ENCODE measurements around the gene ACTR1A.

Gene ACTR1A

GRCh38 chr10:102502337-102503151, at the start of gene ACTR1A:
Gene ACTR1A, minus strand, starts transcription at chr10:102502712. Its CDS starts 65 bp downstream, at chr10:102502647.
- no peak for TF ChIP-seq CTCF (IDR thresholded peaks at IDR 0.05; ENCODE audit: borderline replicate concordance, control extremely low read depth, extremely low read depth, insufficient read depth, missing control alignments)
- in situ Hi-C loops (cut with MboI; ENCODE audit: low sequenced_read_pairs, unreplicated experiment), result no loop called here

GRCh38 chr10:102550636-102551210, 48.2 kb upstream of the ACTR1A start:
- in situ Hi-C loops (cut with MboI; ENCODE audit: low sequenced_read_pairs, unreplicated experiment), result no loop called here
- no peak for DNase-seq (ENCODE audit: low spot score)
- no peak for TF ChIP-seq CTCF (IDR thresholded peaks at IDR 0.05; ENCODE audit: borderline replicate concordance, control extremely low read depth, extremely low read depth, insufficient read depth, missing control alignments)

More at GRCh38 chr10:102502337-102503151, at the start of gene ACTR1A:
- DNase-seq (ENCODE audit: low spot score), result peak; percentile 88

- in situ Hi-C loops (cut with MboI; ENCODE audit: low sequenced_read_pairs, unreplicated experiment), result no loop called here
- TF ChIP-seq CTCF (IDR thresholded peaks at IDR 0.05; ENCODE audit: borderline replicate concordance, control extremely low read depth, extremely low read depth, insufficient read depth, missing control alignments), result no peak
Observed at GRCh38 chr10:102549549-102549948, 47.0 kb upstream of the ACTR1A start.

GRCh38 chr10:102546606-102547320, 44.3 kb upstream of the ACTR1A start:
- in situ Hi-C loops (cut with MboI; ENCODE audit: low sequenced_read_pairs, unreplicated experiment), result no loop called here
- TF ChIP-seq CTCF (IDR thresholded peaks at IDR 0.05; ENCODE audit: borderline replicate concordance, control extremely low read depth, extremely low read depth, insufficient read depth, missing control alignments), result no peak
- DNase-seq (ENCODE audit: low spot score), result no peak

More at GRCh38 chr10:102549549-102549948, 47.0 kb upstream of the ACTR1A start:
- no peak for DNase-seq (ENCODE audit: low spot score)

- TF ChIP-seq CTCF (IDR thresholded peaks at IDR 0.05; ENCODE audit: borderline replicate concordance, control extremely low read depth, extremely low read depth, insufficient read depth, missing control alignments), result no peak
- in situ Hi-C loops (cut with MboI; ENCODE audit: low sequenced_read_pairs, unreplicated experiment), result no loop called here
- DNase-seq (ENCODE audit: low spot score), result no peak
Observed at GRCh38 chr10:102545997-102546396, 43.5 kb upstream of the ACTR1A start.

GRCh38 chr10:102545265-102545871, 42.9 kb upstream of the ACTR1A start:
- in situ Hi-C loops (cut with MboI; ENCODE audit: low sequenced_read_pairs, unreplicated experiment), result no loop called here
- TF ChIP-seq CTCF (IDR thresholded peaks at IDR 0.05; ENCODE audit: borderline replicate concordance, control extremely low read depth, extremely low read depth, insufficient read depth, missing control alignments), result no peak
- no peak for DNase-seq (ENCODE audit: low spot score)
